Endothelial cell of umbilical vein (primary cell): ENCODE results near the gene POLR2F. TPM values are rescaled to one million over a fixed set of nuclear protein-coding genes. Genes with fewer than 3 reads are reported as not detected.

ENCODE experiments used
- BruUV-seq: library from RNA; stranded (reverse); fragments of 400-500 nt; replicated peaks from 2 replicates; lab custom pipeline; 2021; lab: Mats Ljungman, UMichigan
- CTCF ChIA-PET: fragments of 300-600, 350-600 bp; sonication (Branson Sonifier 250); formaldehyde crosslinking; loops from one replicate; lab custom pipeline; 2021; ENCODE audit warnings: antibody characterized with exemption, inconsistent platforms; lab: Charles Lee
- POLR2A ChIA-PET: fragments of 300-600, 350-600 bp; sonication (Branson Sonifier 250); formaldehyde crosslinking; loops from one replicate; lab custom pipeline; 2021; ENCODE audit warnings: antibody characterized with exemption, inconsistent platforms; lab: Charles Lee
- DNase-seq: peaks from one replicate; pipeline ENCODE4 v3.0.0-alpha.2; 2011; ENCODE audit warnings: low read depth, low spot score
- FAIRE-seq: peaks from 2 replicates; lab custom pipeline; 2011; peaks lifted over from hg19 to GRCh38; lab: Jason Lieb, UNC
- H2AFZ ChIP-seq: 2 replicates; pipeline ENCODE4 v1.6.0; 2012; ENCODE audit warnings: low read depth, low read length, control low read depth, inconsistent platforms
- H3K27ac ChIP-seq: 2 replicates; pipeline ENCODE4 v1.5.1; 2011; ENCODE audit warnings: low read depth, mild to moderate bottlenecking, control low read depth, low read length, moderate library complexity; ENCODE audit not compliant: insufficient read depth
- H3K27me3 ChIP-seq, 2 experiments: 2 replicates each; pipeline versions ENCODE4 v1.6.0 to v1.6.1; 2011; ENCODE audit warnings: low read length in 2 of 2, mixed read lengths in 1 of 2; ENCODE audit not compliant: control insufficient read depth in 2 of 2, insufficient read depth in 2 of 2
- H3K36me3 ChIP-seq, 2 experiments: 2 replicates in 1 of 2; 3 replicates in 1 of 2; pipeline ENCODE4 v1.5.1; 2011; ENCODE audit warnings: low read length in 2 of 2, mild to moderate bottlenecking in 1 of 2, moderate library complexity in 1 of 2; ENCODE audit not compliant: control insufficient read depth in 2 of 2, insufficient read depth in 2 of 2; ENCODE audit errors: extremely low read depth in 1 of 2
- H3K4me1 ChIP-seq: 3 replicates; pipeline ENCODE4 v1.5.1; 2011; ENCODE audit warnings: mild to moderate bottlenecking, low read length; ENCODE audit not compliant: control insufficient read depth, insufficient read depth; ENCODE audit errors: extremely low read depth
- H3K4me2 ChIP-seq: 2 replicates; pipeline ENCODE4 v1.6.1; 2011; ENCODE audit warnings: low read length, control low read depth, mixed read lengths; ENCODE audit not compliant: insufficient read depth
- H3K4me3 ChIP-seq, 3 experiments: fragments of 200-600 bp in 1 of 3; sonication (generic), shearing (Covaris generic) in 1 of 3; replicated peaks in 1 of 3; 2 replicates each; pipeline ENCODE4 v1.5.1; 2011 to 2016; ENCODE audit warnings: control low read depth in 3 of 3, low read length in 3 of 3, mild to moderate bottlenecking in 2 of 3, inconsistent platforms in 1 of 3, low read depth in 1 of 3, moderate library complexity in 1 of 3; ENCODE audit not compliant: insufficient read depth in 1 of 3
- H3K79me2 ChIP-seq: 2 replicates; pipeline ENCODE4 v1.6.0; 2012; ENCODE audit warnings: low read length, inconsistent platforms; ENCODE audit not compliant: control insufficient read depth, insufficient read depth
- H3K9ac ChIP-seq: replicated peaks from 2 replicates; pipeline ENCODE3; 2011; ENCODE audit warnings: low read length, control low read depth; ENCODE audit not compliant: insufficient read depth; ENCODE audit errors: extremely low read depth
- H3K9me1 ChIP-seq: replicated peaks from 3 replicates; pipeline ENCODE4 v1.6.0; 2011; ENCODE audit warnings: mild to moderate bottlenecking, low read length; ENCODE audit not compliant: control insufficient read depth, insufficient read depth; ENCODE audit errors: extremely low read depth
- H3K9me3 ChIP-seq: replicated peaks from 2 replicates; pipeline ENCODE4 v1.5.1; 2012; ENCODE audit warnings: low read length, inconsistent platforms; ENCODE audit not compliant: control insufficient read depth, insufficient read depth
- H4K20me1 ChIP-seq: replicated peaks from 2 replicates; pipeline ENCODE3; 2011; ENCODE audit warnings: mild to moderate bottlenecking, low read length; ENCODE audit not compliant: control insufficient read depth, insufficient read depth; ENCODE audit errors: extremely low read depth
- EZH2 ChIP-seq: IDR thresholded peaks from 2 replicates; pipeline ENCODE4 v1.6.1; 2012; ENCODE audit warnings: borderline replicate concordance, low read depth, mild to moderate bottlenecking, moderate library complexity, low read length, inconsistent platforms; ENCODE audit not compliant: severe bottlenecking
- FOS ChIP-seq: IDR thresholded peaks from 2 replicates; pipeline ENCODE4 v1.6.1; 2011; ENCODE audit warnings: mild to moderate bottlenecking, low read length, moderate library complexity, borderline replicate concordance; ENCODE audit not compliant: insufficient read depth
- MAX ChIP-seq: IDR thresholded peaks from 2 replicates; pipeline ENCODE4 v1.6.1; 2011; ENCODE audit not compliant: insufficient read depth, insufficient read length
- MYC ChIP-seq: IDR thresholded peaks from one replicate; pipeline ENCODE4 v1.6.1; 2011; ENCODE audit warnings: mild to moderate bottlenecking, low read depth, low read length
- POLR2A ChIP-seq: IDR thresholded peaks from 2 replicates; pipeline ENCODE4 v1.6.1; 2012; ENCODE audit warnings: low read depth, mild to moderate bottlenecking, control low read depth, low read length
- POLR2AphosphoS5 ChIP-seq: IDR thresholded peaks from 2 replicates; pipeline ENCODE4 v1.6.1; 2012; ENCODE audit warnings: low read depth, mild to moderate bottlenecking, control low read depth, low read length, moderate library complexity; ENCODE audit not compliant: insufficient read depth
- dilution Hi-C: fragments of 300-500 bp; cut with MboI; formaldehyde crosslinking; loops from one replicate; pipeline ENCODE4 v1.15.0; 2019; ENCODE audit warnings: low sequenced_read_pairs; ENCODE audit not compliant: extremely low pct_ligation_motif_present
- intact Hi-C: fragments of 100-400 bp; cut with micrococcal nuclease; formaldehyde crosslinking; loops from one replicate; pipeline ENCODE4 v1.10.0; 2022
- polyA plus RNA-seq, 4 experiments: library from polyadenylated mRNA; depleted of rRNA in 3 of 4; stranded (reverse) in 3 of 4; unstranded in 1 of 4; fragments of >200 nt; gene quantifications; 2 replicates each; pipeline versions ENCODE4 v1.2.1 to v1.2.3, GENCODE V29; 2011 to 2012; ENCODE audit warnings: missing spikeins in 1 of 4
- total RNA-seq: library from RNA; stranded (reverse); gene quantifications from 2 replicates; pipeline ENCODE4 v1.2.3, GENCODE V29; 2021

The POLR2F gene
- total and polyA plus RNA-seq, 2 donors (not counting 3 experiments of a cell fraction or from before 2014, with no cell fraction given): 106 to 112 TPM

- Histone ChIP-seq H3K9me3 (no peaks in the 10 kb centered on the region), H3K27me3 (peaks cover 0 to 8% of the 10 kb centered on the region in 2 experiments), H3K27ac (no peak overlapping the region), H2AFZ (no peak overlapping the region), H3K4me1 (peaks cover 4% of the 10 kb centered on the region), H3K9me1 (no peaks in the 10 kb centered on the region), H4K20me1 (no peaks in the 10 kb centered on the region), H3K36me3 (no peaks in the 10 kb centered on the region), H3K4me3 (no peak overlapping the region), H3K79me2 (no peaks in the 10 kb centered on the region), H3K4me2 (no peak overlapping the region), H3K9ac (no peak overlapping the region)
- no peak for TF ChIP-seq MAX
- no peak for TF ChIP-seq FOS
- no peak for TF ChIP-seq EZH2
- no peak for TF ChIP-seq MYC
- TF ChIP-seq POLR2A: no peak
- DNase-seq (no peak), FAIRE-seq (no peak)
- CTCF ChIA-PET: interaction anchor here (0.8 kb wide), 1 partner anchor 103 kb away, joined by 3 read pairs; the partner anchor contains the start of gene MICALL1
- dilution Hi-C loops: no loop called here
- POLR2A ChIA-PET: interaction anchor here (0.6 kb wide), 1 partner anchor 332 kb away, joined by 5 read pairs; no protein-coding TSS in a partner anchor
- no TSS peak for BruUV-seq
- intact Hi-C loops: no loop called here
Measured at GRCh38 chr22:38009000-38009806, 55.7 kb downstream of the POLR2F start.

- H3K4me3 ChIP-seq: no peak overlapping the region
- DNase-seq (peak; percentile 37), FAIRE-seq (peak; percentile 60)
- H3K27me3 ChIP-seq: no peaks in the 10 kb centered on the region
- H3K27ac ChIP-seq: no peak overlapping the region
- no peak for TF ChIP-seq POLR2AphosphoS5
- peak; percentile 23 for TF ChIP-seq FOS
- POLR2A ChIA-PET: no interaction called here
- H3K79me2 ChIP-seq: no peaks in the 10 kb centered on the region
- H2AFZ ChIP-seq: peak overlapping the region; percentile 63
- no peaks in the 10 kb centered on the region for H3K9me3 ChIP-seq
- CTCF ChIA-PET: interaction anchor here (1.1 kb wide), 1 partner anchor 13 kb away, joined by 3 read pairs; no protein-coding TSS in a partner anchor
- no TSS peak for BruUV-seq
- H3K4me1 ChIP-seq: peaks cover 12% of the 10 kb centered on the region
- H3K9me1 ChIP-seq: no peaks in the 10 kb centered on the region
- intact Hi-C loops (no loop called here), dilution Hi-C loops (no loop called here)
- peak overlapping the region; percentile 33 for H3K4me2 ChIP-seq
- no peaks in the 10 kb centered on the region for H4K20me1 ChIP-seq
- no peaks in the 10 kb centered on the region for H3K36me3 ChIP-seq
- no peak overlapping the region for H3K9ac ChIP-seq
Measured at GRCh38 chr22:38012604-38013072, 59.1 kb downstream of the POLR2F start.
